Posterior cingulate gyrus (tissue), 11 donors: Measurements from ENCODE around the gene GABRR3.
"Not testable (repeated sequence)": the region's sequence is repeated elsewhere in the genome, so short reads cannot be mapped to it uniquely, and the experiment has no call there.

Experiments
- DNase-seq, 10 donors: peaks; one replicate each; pipeline versions ENCODE4 v3.0.0 to v3.0.0-alpha.2; 2020 to 2021; ENCODE audit warnings: mixed read lengths in 3 of 10
- intact Hi-C: fragments of 100-400 bp; cut with DNase I; formaldehyde crosslinking; loops from one replicate; pipeline ENCODE4 v1.15.1; 2023

The GABRR3 gene

DNA sequence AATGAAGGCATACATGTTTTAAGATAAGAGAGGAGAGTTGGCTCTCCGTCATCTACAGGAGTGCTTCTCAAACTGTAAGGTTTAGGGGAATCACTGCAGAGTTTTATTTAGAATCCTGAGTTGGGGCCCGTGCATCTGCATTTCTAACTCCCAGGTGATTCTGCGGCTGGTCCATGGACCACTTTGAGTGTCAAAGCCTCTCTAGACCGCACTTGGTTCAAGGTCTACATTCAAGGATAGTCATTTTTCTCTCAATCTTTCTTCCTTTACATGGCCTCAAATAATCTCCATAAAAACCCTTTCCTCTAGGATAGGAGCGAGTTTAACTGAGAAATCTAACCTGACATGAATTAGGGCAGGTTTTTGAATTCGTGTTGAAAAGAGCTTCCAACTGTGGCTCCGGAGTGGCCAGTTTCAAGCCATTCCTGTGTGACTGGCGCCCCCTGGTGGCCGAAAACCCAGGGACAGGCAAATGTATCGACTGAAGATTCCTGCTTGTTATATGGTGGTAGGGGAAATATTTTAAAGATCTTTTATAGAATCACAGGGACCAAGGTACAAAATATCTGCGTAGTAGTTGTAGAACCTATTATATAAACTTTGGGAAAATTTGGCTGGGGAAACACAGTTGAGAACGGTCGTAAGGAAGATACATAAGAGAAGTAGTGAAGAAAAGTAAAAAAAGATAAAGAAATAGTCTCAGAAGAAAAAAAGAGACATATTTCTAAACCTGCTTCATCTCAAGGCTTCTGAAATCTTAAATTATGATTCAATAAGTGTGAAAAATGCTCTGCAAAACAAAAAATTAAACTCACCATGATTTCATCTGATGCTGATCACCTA, 11.9 kb downstream of the GABRR3 start:
- DNase-seq = peak; percentile 81 to 99 (median 97)
- intact Hi-C loops = loop anchor here (1.0 to 5.0 kb wide), 3 partner anchors 51 to 230 kb away; partner anchors contain the start of gene RIOX2

DNA sequence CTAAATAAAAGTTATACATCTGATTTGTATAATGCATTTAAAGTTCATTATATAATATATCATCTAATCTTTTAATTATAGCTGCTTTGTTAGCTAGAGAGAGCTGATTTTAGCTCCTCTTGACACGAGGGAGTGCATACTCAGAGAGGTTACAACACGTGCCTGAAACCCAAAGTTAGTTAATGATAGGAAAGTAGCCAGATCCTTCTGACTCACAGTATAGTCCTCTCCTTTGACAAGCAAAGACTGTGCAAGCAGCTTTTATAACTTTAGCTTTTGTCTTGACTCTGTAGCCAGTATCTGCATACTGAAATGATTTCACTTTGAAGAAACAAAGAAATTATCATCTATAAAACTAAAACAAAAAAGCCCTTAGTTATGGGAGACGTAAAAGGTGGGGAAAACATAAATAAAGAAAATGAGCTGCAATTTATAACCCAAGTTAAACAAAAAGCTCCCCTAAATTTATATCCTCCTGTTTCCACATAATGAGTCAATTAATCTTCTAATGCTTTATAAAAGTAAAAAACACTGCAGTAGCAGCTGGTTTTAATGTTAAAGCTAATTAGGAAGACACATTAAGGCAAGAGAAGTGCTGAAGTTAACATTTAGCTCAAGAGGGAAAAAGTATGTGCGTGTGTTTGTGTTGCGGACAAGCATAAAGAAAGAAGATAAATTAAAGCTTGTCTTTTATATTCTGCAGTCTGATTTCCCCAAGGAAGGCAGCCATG, 13.1 kb downstream of the GABRR3 start:
- intact Hi-C loops = loop anchor here (5.0 kb wide), 1 partner anchor 50 kb away; the partner anchor contains the start of gene RIOX2
- DNase-seq = no peak

DNA sequence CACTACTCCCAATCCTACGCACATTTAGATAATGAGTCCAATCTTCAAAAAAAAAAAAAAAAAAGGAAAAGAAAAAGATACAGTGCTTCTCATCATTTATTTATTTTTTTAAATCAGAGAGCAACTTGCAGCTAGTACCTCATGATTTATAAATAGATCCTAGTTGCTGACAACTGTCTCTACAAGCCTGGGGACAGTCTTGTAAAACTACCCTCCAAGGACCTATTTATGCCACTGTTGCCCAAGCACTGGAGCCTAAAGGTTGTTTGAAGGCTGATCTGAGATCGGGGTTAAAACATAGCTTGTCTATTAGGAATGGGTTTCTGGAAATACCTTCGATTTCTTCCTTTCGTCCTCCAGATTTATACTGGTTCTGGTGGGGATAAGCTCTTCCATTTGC, 14.7 kb downstream of the GABRR3 start:
- intact Hi-C loops = loop anchor here (5.0 kb wide), 1 partner anchor 48 kb away; the partner anchor contains the start of gene RIOX2
- no peak for DNase-seq

DNA sequence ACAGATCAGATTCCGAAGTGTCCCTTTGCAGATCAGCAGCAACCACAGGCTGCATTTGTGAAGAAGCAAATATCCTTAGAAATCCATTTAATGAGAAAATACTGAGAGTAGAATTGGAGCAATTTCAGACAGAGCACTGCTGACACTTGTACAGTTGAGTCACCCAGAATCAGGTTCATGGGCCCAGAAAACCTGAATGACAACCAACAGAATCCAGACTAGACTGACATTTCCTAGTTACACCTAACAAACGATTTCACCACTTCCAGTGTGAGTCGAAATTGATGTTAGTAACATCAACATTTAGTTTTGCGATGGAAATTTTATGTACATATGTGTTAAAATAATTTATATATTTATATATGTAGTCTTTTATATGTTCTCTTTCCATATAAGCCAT, 16.8 kb downstream of the GABRR3 start:
- intact Hi-C loops = no loop called here
- DNase-seq = no peak

DNA sequence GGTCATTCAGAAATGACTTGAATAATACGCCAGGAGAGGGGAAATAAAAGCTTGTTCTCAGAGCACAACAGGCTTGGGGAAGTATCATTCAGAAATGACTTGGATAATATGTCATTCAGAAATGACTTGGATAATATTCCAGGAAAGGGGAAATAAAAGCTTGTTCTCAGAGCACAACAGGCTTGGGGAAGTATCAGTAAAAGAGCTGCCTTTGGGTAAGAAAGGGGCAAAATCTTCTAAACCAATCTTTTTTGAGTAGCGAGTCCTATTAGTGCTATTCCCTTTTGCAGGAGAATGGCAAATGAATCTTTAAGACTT, 20.9 kb downstream of the GABRR3 start:
- no peak for DNase-seq
- intact Hi-C loops = no loop called here

DNA sequence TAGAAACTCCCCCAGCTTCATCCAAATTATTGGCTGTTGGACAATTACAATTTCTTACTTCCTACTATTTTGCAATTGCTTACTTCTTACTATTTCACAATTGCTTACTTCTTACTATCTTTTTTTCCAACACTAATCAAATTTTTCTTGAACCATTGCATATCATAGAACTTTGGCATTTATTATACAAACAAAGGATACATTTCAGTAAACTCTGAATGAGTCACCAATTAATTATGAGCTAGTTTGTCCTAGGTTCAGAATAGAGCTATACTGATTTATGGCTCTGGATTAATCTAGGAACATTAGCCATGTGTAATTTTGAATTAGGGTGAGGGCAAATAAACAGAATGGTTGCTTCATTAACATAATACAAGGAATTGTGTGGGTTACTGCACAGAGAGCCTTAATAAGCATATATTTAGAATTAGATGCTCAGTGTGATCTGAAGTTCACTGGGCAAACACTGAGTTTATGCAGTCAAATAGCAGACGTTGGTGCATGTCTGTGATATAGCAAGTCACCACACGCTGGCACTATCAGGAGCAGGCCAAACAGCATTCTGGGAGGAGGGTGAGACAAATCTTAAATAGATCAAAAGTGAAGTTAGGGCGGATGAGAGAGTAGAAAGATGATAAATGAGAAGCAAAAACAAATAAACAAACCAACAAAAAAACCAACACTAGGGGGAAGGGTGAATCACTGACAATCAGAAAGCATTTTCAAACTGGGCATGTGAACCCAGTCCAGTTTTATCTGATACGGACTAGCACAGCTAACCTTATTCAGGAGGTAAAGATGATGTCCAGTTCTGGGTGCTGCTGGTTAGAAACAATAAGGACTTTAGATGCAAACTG, 21.5 kb downstream of the GABRR3 start:
- DNase-seq = no peak
- intact Hi-C loops = loop anchor here (2.0 kb wide), 1 partner anchor 29 kb away; no protein-coding TSS in a partner anchor

DNA sequence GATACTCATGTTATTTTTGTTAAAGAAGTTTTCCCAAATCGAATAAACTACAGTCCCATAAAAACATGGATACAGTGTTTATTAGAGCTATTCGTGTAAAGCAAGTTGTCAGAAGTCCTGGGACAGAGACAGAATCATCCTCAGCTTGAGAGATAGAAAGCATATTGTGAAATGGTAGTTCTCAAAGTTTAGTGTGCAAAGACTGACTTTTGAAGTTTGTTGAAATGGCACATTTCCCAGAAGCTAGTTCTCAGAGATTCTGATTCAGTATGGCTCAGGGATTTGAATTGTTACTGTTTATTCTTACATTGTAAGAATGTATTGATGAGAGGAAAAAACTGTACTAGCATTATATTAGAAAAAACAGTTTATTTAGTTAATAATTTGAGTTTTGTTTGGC, 22.1 kb downstream of the GABRR3 start:
- intact Hi-C loops = loop anchor here (2.0 kb wide), 1 partner anchor 28 kb away; no protein-coding TSS in a partner anchor
- no peak for DNase-seq

DNA sequence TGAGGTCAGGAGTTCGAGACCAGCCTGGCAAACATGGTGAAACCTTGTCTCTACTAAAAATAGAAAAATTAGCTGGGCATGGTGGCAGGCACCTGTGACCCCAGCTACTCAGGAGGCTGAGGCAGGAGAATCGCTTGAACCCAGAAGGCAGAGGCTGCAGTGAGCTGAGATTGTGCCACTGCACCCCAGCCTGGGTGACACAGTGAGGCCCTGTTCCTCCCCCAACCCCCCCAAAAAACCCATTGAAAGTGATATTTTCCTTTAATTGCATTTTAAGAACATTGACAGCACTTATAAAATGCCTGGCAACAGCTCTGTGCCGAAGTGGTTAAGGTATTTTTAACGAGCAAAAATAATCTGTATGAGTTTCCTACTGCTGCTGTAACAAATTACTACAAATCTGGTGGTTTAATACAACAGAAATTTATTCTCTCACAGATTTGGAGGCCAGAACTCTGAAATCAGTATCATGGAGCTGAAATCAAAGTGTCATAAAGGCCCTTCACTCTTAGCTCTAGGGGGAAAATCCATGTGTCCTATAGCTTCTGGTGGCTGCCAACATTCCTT, 24.1 kb downstream of the GABRR3 start:
- DNase-seq, intact Hi-C loops: not testable (repeated sequence)

DNA sequence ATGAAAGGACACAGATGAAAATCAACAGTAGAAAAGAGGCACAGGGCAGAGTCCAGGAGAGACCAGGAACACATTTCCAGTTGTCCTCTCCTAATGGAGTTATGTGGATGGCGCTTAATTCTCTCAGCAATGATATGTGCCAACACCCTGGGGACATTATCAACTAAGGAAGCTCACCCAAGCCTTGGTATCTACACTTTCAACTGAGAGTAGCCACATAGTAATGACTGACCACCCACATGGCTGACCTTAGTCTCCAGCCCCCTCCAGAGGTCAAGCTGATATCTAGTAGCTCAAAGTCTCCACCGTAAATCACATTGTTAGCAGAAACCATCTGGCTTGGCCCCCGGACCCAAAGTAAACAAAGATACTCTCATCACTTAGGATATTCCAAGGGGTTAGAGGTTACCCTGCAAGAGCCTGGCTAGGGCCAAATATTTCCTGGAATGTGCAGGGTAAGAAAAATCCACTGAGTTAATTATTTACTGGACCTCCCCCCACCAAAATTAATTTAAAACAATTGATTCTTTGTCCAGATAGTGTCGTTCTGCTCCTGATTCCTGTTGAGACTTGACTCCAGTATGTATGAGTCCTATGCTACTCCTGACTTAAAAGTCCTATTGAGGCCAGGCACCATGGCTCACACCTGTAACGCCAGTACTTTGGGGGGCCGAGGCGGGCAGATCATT, 24.8 kb downstream of the GABRR3 start:
- DNase-seq = no peak
- intact Hi-C loops = no loop called here

DNA sequence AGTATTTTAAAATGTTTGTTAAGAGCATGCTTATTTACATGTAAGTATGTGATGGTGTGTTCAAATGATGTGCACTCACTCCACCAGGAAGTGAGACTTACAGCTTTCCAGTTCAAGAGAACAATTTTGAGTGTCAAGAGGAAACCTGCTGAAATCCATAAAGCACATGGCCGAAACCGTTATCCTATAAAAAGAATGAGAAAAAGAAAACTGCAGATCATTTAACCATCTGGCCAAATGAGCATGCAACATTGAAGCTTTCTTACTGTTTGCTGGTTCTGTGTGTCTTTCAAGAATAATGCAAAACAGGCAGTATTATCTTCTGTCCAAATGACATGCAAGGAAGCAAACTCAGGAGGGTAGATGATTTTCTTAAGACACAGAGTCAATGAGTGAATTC, 26.3 kb downstream of the GABRR3 start:
- intact Hi-C loops = no loop called here
- DNase-seq = no peak

DNA sequence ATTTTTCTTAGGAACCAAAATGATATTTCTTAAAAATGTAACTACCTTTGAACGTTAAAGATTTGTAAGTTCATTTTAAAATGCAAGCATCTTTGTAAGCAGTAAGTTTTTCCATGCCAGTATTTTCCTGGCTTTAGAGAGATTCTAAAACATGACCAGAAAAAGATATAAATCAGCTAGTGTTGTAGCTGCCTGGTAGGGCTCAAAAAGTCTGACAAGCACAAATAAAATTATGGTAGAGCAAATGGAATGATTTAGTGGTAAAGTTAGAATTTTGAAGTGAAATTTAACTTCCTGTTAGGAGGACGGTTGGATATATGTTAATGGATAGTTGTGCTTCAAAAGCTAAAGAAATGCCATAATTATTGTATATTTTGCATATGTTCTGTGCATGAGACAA, 29.7 kb downstream of the GABRR3 start:
- intact Hi-C loops = no loop called here
- DNase-seq = no peak

DNA sequence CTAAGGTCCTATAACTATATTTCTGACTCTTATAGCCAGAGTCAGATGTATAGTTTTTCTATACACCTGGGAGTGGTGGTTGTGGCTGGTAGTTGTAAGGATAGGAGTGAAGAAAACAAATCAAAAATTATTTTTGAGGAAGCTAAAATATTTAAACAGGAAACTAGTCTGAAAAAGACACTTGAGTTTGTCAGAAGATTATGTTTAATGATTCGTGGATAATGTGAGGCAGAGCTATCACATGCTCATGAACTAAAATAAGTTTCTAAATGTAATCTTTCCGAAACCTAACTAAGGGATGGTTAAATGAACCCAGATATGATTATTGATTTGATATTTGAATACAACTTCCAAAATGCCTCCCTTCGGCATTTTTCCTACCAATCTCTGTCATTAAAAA, 30.4 kb downstream of the GABRR3 start:
- intact Hi-C loops = no loop called here
- DNase-seq = no peak

DNA sequence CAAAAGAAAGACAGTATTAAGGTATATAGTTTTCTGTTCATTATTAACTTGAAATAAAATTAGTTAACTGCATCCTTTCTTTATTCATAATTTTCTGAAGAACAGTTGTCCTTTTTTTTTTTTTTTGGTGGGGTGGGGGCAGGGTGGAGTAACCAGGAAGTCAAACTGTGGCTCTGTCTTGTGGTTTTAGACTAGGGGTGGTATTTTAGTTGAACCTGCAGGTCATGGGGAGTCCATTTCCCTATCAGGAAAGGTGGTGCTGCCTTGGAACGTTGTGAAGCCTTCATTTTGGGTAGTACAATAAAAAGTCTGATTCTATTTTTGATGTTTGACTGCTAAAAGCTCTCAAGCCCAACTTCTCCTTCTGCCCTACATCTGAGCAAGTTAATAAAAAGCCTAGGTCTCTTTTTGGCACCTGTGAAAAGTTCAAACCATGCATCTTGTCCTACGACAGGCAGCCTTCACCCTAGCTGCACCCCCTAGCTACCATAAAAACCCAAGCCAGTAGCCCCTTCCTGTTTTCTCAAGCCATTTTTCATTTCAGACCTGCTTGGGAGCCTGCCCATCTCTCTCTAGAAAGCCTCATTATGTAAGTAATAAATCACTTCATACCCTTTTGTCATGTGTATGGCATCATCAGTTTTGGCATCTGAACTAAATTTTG, 31.7 kb downstream of the GABRR3 start:
- no peak for DNase-seq
- intact Hi-C loops = no loop called here

DNA sequence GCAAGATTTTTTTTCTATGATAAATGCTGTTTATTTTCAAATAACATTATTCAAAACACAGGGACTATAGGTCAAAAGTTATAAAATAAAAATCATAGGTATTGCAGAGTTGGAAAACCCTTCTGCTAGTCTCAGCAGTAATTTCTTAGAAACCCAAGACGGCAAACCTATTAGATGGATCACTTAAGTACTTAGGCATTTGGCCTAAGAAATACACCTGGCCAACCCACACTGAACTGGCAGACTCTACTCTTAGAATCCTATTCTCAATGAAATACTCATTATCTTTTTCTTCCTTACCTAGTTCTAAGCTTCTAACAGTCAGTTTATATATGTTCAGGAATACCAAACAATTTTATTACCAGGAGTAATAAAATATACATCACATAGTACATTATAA, 32.4 kb downstream of the GABRR3 start:
- intact Hi-C loops = no loop called here
- DNase-seq = no peak

DNA sequence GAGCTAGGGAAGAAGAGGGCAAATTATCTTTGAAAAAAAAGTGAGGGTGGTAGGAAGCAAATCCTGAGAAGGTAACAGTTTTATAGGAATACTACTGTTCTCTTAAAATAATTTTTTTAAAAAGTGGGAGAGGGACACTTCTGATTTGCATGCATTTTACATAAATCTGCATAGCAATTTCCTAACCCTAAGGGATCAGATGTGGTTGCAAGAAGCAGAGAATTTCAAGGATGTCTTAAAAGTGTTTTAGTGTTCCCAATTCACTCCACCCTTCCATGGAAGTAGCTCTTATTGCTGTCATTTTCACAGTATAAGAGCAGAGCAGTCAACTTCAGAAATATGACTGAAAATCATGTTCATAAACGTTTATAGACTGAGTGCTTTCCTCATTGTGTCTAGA, 35.1 kb downstream of the GABRR3 start:
- intact Hi-C loops = no loop called here
- no peak for DNase-seq

DNA sequence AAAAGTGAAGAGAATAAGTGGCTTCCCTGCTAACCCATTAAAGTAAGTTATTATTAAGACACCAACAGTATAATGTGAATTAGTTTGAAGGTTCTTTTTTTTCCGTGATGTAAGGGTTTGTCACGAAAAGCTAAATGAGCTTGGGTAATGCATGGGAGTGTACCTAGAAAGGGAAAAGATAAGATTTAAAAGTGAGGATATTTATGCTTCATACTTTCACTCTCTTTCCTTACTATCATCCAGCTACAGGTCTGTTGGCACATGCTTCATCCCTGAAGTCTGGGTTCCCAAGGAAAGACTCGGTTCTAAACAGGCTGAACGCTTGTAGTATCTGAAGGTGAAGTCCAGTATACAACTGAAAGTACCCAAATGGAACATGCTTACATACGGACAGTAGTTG, 36.0 kb downstream of the GABRR3 start:
- DNase-seq = no peak

DNA sequence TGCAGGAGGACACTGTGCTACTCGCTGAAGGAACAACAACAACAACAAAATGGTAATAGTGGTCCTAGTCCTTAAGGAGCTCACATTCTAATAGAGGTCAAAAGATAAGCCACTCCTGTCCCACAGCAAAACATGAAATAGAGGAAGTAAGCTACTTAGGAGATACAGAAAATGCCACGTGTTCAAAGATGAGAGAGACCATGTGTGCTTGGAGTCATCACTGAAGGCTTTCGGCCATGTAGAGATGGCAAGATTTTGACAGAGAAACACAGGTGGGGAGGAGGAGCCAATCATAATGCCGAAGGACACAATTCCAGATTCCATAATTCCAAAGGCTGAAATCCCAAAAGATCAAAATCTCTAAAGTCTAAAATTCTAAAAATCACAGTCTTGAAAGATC, 38.1 kb downstream of the GABRR3 start:
- intact Hi-C loops = no loop called here
- DNase-seq = no peak

More for the DNA sequence above, 36.0 kb downstream of the GABRR3 start:
- intact Hi-C loops = no loop called here

DNA sequence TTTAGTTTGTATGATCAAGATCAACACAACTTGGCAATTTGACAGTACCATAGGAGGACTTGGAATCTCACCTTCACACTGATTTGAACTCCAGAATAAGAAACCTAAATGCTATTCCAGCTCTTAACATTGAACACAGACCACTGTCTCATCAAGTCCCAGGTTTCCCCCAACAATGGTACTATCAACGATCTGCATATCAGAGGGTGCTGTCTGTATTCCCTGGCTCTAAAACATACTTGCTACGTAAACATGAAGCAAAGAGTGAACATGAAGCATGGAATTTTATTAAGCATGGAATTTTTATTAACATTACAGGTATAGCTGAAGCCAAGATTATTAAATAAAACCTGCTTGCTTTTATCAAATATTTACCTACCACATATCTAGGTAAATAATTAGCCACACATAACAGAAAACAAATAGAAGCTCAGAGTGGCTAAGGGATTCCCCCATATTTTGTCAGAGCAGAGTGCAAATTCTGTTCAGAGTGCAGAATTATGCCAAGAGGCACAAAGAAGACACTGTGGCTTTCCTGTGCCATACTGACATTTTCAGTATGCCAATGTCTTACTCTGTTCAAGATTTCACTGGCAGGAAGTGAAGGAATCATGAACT, 40.7 kb downstream of the GABRR3 start:
- no peak for DNase-seq
- intact Hi-C loops = no loop called here

DNA sequence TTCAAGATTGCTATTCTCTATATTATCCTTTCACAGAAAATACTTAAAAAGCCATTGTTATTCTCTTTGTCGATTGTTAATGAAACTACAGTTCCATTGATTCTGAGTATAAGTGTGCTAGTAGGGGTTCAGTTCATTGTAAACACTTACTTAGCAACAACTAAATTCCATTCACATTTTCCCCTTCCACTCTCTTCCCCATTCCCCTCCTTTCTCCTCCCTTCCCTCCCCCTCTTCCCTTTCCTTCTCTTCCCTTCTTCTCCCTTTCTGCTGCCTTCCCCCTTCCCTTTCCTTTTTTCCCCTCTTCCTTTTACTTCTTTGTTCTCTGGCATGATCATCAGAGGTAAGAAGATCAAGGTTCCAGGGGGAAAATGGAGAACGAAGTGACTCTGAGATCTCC, 41.6 kb downstream of the GABRR3 start:
- no peak for DNase-seq
- intact Hi-C loops = no loop called here
